ENCODE data around the gene KCNH6. TPM values are rescaled to one million over a fixed set of nuclear protein-coding genes. Genes with fewer than 3 reads are reported as not detected.

The KCNH6 gene
- total and polyA plus RNA-seq, 7 donors: 0.13 TPM; not detected in 6

- 80 to 82% methylated on average over 17 of the region's 17 CpGs for WGBS, 2 donors
- H3K27me3 ChIP-seq: peaks cover 22 to 61% (median 36%) of the 10 kb centered on the region in 3 donors
- no peaks in the 10 kb centered on the region for H3K36me3 ChIP-seq
- TF ChIP-seq CTCF (IDR thresholded peaks at IDR 0.05) (no peak), EP300 (IDR thresholded peaks at IDR 0.05) (no peak), POLR2A (IDR thresholded peaks at IDR 0.05) (no peak), POLR2AphosphoS5 (IDR thresholded peaks at IDR 0.05) (no peak)
- H3K4me1 ChIP-seq: peaks cover 0 to 25% (median 21%) of the 10 kb centered on the region in 4 donors
- H3K4me3 ChIP-seq: no peak overlapping the region
- DNase-seq: no peak
- H3K9me3 ChIP-seq: no peaks in the 10 kb centered on the region
- intact Hi-C loops (cut with DNase I): loop anchor here (5.0 kb wide), 1 partner anchor 52 kb away; no protein-coding TSS in a partner anchor
- H3K27ac ChIP-seq: no peak overlapping the region
Observed at GRCh38 chr17:63479495-63480184, 43.5 kb upstream of the KCNH6 start.

GRCh38 chr17:63480192-63480784, 42.9 kb upstream of the KCNH6 start:
- peaks cover 22 to 61% (median 36%) of the 10 kb centered on the region in 3 donors for H3K27me3 ChIP-seq
- H3K36me3 ChIP-seq: no peaks in the 10 kb centered on the region
- H3K4me1 ChIP-seq: peaks cover 0 to 25% (median 21%) of the 10 kb centered on the region in 4 donors
- TF ChIP-seq POLR2A (IDR thresholded peaks at IDR 0.05): no peak
- TF ChIP-seq POLR2AphosphoS5 (IDR thresholded peaks at IDR 0.05): no peak
- no peak for TF ChIP-seq EP300 (IDR thresholded peaks at IDR 0.05)
- TF ChIP-seq CTCF (IDR thresholded peaks at IDR 0.05): no peak
- no peak overlapping the region for H3K27ac ChIP-seq
- intact Hi-C loops (cut with DNase I): no loop called here
- DNase-seq: no peak
- no peaks in the 10 kb centered on the region for H3K9me3 ChIP-seq
- WGBS, 2 donors: 92 to 93% methylated on average over 21 of the region's 21 CpGs
- no peak overlapping the region for H3K4me3 ChIP-seq

GRCh38 chr17:63480826-63481487, 42.2 kb upstream of the KCNH6 start:
- intact Hi-C loops (cut with DNase I): no loop called here
- TF ChIP-seq POLR2A (IDR thresholded peaks at IDR 0.05) (no peak), CTCF (IDR thresholded peaks at IDR 0.05) (no peak), EP300 (IDR thresholded peaks at IDR 0.05) (no peak), POLR2AphosphoS5 (IDR thresholded peaks at IDR 0.05) (no peak)
- Histone ChIP-seq H3K36me3 (no peaks in the 10 kb centered on the region), H3K9me3 (no peaks in the 10 kb centered on the region), H3K4me3 (no peak overlapping the region), H3K27ac (no peak overlapping the region), H3K4me1 (peaks cover 0 to 25% (median 21%) of the 10 kb centered on the region in 4 donors), H3K27me3 (peaks cover 22 to 60% (median 36%) of the 10 kb centered on the region in 3 donors)
- 81 to 84% methylated on average over 11 of the region's 11 CpGs for WGBS, 2 donors
- DNase-seq: no peak

GRCh38 chr17:63481488-63481870, 41.7 kb upstream of the KCNH6 start:
- no peak for TF ChIP-seq EP300 (IDR thresholded peaks at IDR 0.05)
- TF ChIP-seq POLR2A (IDR thresholded peaks at IDR 0.05): no peak
- no peak for TF ChIP-seq CTCF (IDR thresholded peaks at IDR 0.05)
- TF ChIP-seq POLR2AphosphoS5 (IDR thresholded peaks at IDR 0.05): no peak
- peaks cover 22 to 54% (median 33%) of the 10 kb centered on the region in 3 donors for H3K27me3 ChIP-seq
- peaks cover 0 to 21% (median 18%) of the 10 kb centered on the region in 4 donors for H3K4me1 ChIP-seq
- intact Hi-C loops (cut with DNase I): no loop called here
- no peak for DNase-seq
- no peak overlapping the region for H3K27ac ChIP-seq
- no peak overlapping the region for H3K4me3 ChIP-seq
- H3K36me3 ChIP-seq: no peaks in the 10 kb centered on the region
- 92 to 94% methylated on average over 16 of the region's 16 CpGs for WGBS, 2 donors
- H3K9me3 ChIP-seq: no peaks in the 10 kb centered on the region
